Keratinocyte (primary cell): ENCODE data around the gene GPHA2.

Experiments
- CTCF ChIP-seq, 3 experiments: IDR thresholded peaks in 1 of 3; conservative IDR thresholded peaks in 1 of 3; optimal IDR thresholded peaks in 1 of 3; 2 replicates in 2 of 3; 3 replicates in 1 of 3; pipeline versions ENCODE3 to v1.5.1; 2011; ENCODE audit warnings: low read length in 3 of 3, mild to moderate bottlenecking in 3 of 3, moderate library complexity in 2 of 3, control low read depth in 1 of 3, inconsistent platforms in 1 of 3; ENCODE audit not compliant: insufficient read depth in 2 of 3; ENCODE audit errors: extremely low read depth in 1 of 3
- EZH2 ChIP-seq: IDR thresholded peaks from one replicate; pipeline ENCODE4 v1.6.1; 2012; ENCODE audit warnings: inconsistent platforms, mild to moderate bottlenecking, low read length, moderate library complexity

GRCh38 chr11:64916775-64917662 lies 18.7 kb downstream of the GPHA2 start, which contains the start of gene ATG2A:
- TF ChIP-seq EZH2, result no peak
- TF ChIP-seq CTCF (optimal IDR thresholded peaks at IDR 0.05 in 1 of 3, IDR thresholded peaks at IDR 0.05 in 1 of 3, conservative IDR thresholded peaks at IDR 0.05 in 1 of 3; ENCODE audit: extremely low read depth in 1 of 3, insufficient read depth in 2 of 3, low read length in 3 of 3), result no peak
